ENCODE results near the gene TGFBI.

The TGFBI gene

DNA sequence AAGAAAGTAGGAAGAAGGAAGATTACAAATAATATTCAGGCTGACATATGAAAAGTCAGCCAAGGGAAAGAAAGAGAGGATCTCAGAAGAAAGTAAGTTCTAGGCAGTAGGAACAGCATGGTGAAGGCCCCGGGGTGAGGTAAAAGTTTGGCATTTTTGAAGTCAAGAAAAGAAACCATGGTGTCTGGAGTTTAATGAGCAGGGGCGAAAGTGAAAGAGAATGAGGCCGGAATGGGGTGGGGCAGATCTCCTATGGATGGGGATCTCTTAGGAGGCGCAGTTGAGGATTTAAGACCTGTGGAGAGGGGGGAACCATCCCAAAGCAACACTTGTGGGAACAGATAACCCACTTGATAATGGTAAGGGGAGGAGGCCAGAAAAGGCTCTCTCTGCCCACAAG lies 61.5 kb downstream of the TGFBI start:
- DNase-seq (ENCODE audit: low spot score): no peak

DNA sequence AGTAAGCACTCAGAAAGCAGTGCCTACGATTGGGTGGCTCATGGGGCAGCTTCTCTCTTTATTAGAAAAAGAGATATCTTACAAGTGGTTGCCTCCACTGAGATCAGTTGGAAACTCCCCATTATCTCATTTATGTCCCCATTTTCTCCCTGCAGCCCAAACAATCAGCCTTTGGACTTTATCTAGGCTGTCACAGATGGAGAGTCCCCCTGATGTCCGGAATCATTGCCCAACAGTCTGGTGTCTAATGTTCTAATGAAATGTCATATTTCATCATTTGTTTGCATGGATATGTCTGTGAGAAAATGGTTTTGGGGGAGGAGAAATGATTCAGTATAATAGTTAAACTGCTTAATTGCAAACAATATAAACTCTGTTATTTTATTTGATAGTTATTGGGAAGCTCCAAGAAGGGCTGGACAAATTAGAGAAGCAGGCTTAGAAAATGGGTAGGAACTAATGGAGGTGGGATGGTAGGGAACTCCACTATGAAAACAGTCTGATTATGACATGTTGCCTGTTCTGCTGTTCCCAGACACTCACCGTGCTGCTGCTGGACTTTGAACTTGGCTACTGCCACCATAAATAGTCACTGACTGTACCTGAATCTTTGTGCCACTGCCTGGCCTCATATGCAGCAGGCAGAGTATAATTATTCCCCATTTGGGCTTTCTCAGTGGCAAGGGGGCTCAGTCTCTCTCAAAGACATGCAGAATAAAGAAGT lies 65.6 kb downstream of the TGFBI start:
- no peak for DNase-seq (ENCODE audit: low spot score)

DNA sequence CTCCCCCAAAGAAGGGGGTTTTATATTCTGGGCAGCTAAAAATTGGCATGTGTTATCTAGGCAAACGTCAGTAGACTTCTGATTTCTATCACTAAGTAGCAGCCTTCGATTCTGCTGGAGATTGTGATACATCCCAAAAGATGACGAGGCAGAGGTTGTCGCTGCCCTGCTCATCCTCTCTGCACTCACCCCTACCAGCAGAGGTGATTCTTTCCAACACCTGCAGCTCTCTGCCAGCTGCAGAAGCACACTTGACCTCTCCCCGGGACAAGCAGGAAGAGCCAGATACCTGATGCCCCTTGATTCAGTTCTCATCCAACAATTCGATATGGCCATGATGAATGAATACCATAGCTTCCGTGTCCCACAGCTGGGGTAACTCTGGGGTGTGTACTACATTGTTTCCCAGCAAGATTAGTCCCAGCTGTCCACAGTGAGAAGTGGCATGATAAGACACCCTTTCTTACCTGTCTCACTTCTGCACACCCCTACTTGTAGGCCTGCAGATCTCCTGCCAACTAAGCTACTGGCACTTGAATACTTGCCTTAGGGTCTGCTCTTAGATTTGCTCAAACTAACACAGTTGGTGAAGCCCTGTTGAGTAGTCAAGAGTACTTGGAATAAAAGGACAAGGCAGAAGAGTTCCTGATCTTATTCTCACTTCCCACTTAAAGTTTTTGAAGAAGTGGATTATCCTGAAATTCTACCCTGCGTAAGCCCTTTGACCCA lies 66.3 kb downstream of the TGFBI start:
- no peak for DNase-seq (ENCODE audit: low spot score)

DNA sequence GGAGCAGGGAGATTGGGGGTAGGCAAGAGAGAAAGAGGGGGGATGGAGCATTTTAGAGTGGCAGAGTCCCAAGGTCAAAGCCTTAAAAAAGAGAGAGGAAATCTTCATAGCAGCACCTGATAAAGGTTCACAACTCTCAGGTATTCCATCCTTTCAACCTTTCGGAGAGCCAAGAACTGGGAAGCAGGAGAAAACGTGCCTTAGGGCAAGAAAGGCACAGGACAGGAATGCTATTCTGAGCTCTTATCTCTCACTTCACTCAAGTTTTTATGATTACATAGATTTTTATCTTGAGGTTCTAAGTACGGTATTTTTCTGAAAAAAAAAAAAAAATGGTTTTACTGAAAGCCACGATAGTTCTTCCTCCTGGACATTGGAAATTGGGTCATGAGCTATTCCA lies 69.4 kb downstream of the TGFBI start:
- no peak for DNase-seq (ENCODE audit: low spot score)

DNA sequence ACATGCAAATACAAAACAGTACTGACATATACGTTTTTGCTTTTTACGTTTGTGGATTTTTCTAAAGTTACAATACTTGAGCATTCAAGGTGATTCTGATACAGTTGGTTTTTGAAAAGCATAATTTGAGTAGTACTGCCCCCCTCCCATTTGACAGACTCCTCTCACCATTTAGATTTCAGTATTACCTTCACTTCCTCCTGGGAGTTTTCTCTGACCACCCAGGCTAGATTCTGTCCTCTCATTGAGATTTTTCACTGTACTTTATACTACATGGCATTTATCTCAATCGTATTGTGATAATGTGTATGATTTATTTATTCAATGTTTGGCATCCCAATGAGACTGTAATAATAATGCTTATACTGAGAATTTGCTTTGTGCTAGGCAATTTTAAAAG lies 71.1 kb downstream of the TGFBI start:
- DNase-seq (ENCODE audit: low spot score): no peak

DNA sequence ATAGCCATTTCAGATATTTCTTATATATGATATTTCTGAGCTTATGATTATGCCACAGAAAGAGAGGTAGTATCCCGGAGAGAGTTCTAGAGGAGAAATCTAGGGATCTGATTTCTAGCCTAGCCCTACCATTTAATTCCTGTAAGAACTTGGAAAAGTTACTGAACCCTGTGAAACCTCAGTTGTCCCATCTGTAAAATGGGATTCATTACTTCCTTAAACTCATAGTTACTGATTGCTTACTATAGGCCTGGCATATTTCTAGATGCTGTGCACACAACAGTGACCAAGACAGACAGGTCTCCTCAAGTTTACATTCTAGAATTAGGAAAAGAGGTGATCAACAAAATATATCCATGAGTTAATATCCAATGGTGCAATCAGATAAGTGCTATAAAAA lies 73.1 kb downstream of the TGFBI start:
- no peak for DNase-seq (ENCODE audit: low spot score)

DNA sequence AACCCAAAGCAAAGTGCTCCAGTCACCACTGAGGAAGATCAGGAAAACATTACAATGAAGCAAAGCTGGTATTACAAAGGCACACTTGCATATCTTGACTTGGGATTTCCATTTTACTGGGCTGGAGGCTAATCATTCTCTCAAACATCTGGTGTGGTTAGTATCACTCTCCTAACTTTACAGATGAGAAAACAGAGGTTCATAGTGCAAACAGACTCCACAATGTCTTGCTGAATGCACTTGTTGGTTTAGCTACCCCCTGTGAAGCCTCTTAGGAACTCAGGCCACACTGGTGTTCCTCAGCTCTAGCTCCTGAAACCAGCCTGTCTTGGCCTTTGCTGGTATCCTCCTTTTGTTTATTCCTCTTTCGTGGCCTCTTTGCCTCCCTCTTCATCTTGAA lies 74.3 kb downstream of the TGFBI start:
- no peak for DNase-seq (ENCODE audit: low spot score)

DNA sequence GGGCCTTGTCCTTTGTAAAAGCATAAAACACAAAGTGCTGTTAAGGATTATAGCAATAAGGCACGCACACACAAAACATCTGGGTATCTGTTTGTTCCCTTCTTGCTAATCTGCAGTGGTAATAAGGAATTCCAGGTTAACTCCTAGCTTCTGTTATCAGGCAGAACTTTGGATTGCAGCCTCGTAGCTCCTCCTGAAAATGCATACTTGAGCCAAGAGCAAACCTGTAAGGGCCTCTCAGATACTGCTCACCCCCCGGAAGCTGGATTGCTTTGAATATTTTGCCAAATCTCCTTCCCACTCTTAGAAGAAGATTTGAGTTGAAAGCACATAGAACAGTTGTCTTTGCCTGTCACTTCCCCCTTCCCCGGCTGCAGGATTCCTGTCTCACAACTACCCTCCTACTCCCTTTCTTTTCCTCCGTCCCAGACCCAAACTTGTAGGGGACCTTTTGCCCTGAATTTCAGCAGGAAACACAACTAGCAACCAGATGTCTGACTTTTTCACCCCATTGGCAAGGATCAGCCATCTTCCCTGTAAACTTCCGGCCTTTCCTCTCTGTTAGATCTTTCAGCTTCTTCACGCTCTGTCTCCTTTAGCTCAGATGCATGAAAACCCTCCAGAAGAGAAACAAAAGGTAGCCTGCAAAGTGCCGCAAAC lies 75.6 kb downstream of the TGFBI start:
- DNase-seq (ENCODE audit: low spot score): no peak

DNA sequence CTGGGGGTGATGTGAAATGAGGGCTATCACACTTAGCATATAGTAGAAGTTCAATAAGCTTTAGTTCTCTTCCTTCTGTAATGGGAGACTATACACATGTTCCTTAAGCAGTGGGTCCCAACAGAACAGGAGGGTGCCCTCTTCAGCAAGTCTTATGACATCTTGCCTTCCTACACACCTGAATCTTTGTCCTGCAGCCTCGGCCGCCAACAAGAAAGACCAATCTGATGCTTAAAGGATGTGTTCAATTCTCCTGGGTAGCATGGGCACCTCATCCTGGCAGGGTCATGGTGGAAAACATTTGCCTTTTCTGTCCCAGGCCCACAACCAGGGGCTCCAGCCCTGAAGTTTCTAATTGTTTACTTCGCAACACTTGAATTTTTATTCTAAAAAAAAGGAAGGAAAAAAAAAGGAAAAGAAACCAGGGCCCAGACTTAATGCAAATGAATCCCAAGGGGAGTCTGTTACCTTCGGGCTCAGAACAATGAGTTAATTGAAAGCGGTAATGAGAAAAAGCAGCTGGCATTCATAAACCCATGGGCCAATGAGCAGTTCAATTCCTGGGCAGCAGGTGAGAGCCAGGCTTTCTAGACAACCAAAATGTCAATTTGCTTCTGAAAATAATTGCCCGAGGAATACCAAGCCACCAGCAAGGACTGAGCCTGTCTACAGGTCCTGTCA lies 77.7 kb downstream of the TGFBI start:
- no peak for DNase-seq (ENCODE audit: low spot score)

DNA sequence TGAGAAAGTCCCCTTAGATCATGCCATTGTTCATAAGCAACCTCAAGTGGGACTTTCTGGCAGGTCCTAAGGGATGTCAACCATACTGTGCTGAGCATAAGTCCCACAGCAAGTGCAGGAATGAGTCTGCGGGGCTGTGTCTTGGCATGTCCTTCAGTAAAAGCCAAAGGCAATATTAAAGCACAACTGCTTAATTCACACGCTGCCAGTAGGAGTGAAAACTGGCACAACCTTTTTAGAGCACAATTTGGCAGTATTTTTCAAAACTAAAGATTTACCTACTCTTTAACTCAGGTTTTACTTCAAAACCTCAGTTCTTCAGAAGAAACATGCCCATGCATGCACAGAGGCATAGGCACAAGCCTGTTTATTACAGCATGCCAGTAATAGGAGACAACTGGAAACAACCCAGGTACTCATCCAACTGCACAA lies 79.4 kb downstream of the TGFBI start:
- DNase-seq (ENCODE audit: low spot score): no peak

DNA sequence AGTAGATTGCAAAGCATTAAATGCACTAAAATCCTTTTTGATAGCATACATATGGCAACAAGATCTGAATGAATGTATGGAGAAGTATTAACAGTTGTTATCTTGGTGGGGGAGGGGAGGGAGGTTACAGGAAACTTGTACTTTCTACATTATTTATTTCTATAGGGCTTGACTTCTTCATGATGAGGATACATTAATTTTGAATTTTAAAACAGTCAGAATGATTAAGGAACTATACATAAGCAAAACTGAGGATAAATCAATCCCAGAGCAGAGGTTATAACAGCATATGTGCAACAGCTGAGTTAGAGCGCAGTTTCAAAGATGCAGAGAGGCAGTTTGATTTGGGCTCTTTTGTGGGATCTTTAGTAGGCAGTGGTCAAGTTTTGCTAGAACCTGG lies 80.0 kb downstream of the TGFBI start:
- DNase-seq (ENCODE audit: low spot score): no peak

DNA sequence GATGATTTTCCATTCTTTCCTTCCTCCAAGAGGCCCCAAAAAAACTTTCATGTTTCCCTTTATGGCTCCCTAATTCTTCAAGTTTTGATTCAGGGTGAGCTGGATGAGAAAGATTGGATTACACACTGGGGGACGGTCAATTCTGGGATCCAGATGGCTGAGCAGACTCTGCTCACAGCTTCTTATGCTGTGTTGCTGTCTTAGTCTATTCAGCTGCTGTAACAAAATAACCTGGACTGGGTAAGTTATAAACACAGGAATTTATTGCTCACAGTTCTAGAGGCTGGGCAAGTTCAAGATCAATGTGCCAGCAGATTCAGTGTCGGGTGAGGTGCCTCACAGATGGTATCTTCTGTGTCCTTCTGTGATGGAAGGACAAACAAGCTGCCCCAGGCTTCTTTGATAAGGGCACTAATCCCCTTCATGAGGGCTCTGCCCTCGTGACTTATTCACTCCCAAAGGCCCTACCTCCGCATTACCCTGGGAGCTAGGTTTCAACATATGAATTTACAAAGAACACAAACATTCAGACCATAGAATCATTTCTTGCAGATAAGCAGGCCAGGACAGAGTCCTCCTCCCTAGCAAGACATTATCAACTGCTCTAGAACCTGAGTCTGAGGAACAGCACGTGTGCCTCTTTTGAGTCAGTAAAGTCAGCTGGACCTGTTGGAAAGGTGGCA lies 80.8 kb downstream of the TGFBI start:
- DNase-seq (ENCODE audit: low spot score): no peak

Data from AG08396 (cell line).